ENCODE data around the gene SLC22A23. TPM values are rescaled to one million over a fixed set of nuclear protein-coding genes. Genes with fewer than 3 reads are reported as not detected.

Gene SLC22A23
- total and polyA plus RNA-seq, 2 of the 4 experiments (the other 2 are of a cell fraction) = 0.72 to 1.6 TPM

DNA sequence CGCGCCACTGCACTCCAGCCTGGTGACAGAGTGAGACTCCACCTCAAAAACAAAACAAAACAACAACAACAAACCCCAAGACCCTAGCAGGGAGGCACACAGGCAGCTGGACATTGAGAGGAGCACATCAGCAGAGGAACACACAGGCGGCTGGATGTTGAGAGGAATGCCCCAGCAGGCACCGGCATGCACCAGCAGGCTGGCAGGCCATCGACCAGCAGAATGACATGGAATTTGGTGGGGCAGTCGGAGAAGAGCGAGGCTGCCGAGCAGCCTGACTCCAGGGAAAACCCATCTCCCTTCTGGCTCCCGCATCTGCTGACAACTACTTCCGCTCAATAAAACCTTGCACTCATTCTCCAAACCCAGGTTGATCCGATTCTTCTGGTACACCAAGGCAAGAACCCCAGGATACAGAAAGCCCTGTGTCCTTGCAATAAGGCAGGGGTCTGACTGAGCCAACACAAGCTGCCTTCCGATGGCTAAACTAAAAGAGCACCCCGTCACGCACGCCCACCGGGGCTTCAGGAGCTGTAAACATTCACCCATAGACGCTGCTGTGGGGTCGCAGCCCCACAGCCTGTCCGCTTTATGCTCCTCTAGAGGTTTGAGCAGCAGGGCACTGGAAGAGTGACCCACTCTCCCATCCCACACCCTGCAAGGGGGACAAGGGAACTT lies 60.2 kb downstream of the SLC22A23 start:
- TF ChIP-seq CEBPB (IDR thresholded peaks at IDR 0.05; ENCODE audit: low read depth, low read length) (no peak), MXI1 (IDR thresholded peaks at IDR 0.05; ENCODE audit: borderline replicate concordance, low read depth, low read length) (no peak), FOS (IDR thresholded peaks at IDR 0.05; ENCODE audit: low read depth, low read length) (no peak), SMC3 (IDR thresholded peaks at IDR 0.05; ENCODE audit: low read depth, low read length) (no peak), RCOR1 (IDR thresholded peaks at IDR 0.05; ENCODE audit: insufficient replicate concordance, low read length) (no peak), POLR2A (IDR thresholded peaks at IDR 0.05; ENCODE audit: low read depth, low read length) (no peak), MAFK (IDR thresholded peaks at IDR 0.05; ENCODE audit: low read depth, low read length) (no peak), RAD21 (IDR thresholded peaks at IDR 0.05; ENCODE audit: low read length) (no peak)
- TF ChIP-seq, protein P1, sequence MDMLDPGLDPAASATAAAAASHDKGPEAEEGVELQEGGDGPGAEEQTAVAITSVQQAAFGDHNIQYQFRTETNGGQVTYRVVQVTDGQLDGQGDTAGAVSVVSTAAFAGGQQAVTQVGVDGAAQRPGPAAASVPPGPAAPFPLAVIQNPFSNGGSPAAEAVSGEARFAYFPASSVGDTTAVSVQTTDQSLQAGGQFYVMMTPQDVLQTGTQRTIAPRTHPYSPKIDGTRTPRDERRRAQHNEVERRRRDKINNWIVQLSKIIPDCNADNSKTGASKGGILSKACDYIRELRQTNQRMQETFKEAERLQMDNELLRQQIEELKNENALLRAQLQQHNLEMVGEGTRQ (IDR thresholded peaks at IDR 0.05; ENCODE audit: low read depth, low read length) = no peak
- H3K27ac ChIP-seq (ENCODE audit: insufficient read depth, low read length) = no peak overlapping the region
- no peaks in the 10 kb centered on the region for H4K20me1 ChIP-seq (ENCODE audit: insufficient read depth, low read length)
- no peak overlapping the region for H3K56ac ChIP-seq (ENCODE audit: extremely low read depth, insufficient read depth, low read length)
- H3K27me3 ChIP-seq (ENCODE audit: control insufficient read depth, insufficient read depth, low read length) = peaks cover 37% of the 10 kb centered on the region
- H3K36me3 ChIP-seq (ENCODE audit: control insufficient read depth, insufficient read depth, low read length) = no peaks in the 10 kb centered on the region
- WGBS, 2 experiments (ENCODE audit: extremely low coverage in 2 of 2, insufficient read length in 1 of 2) = 93% methylated on average over 5 of the region's 19 CpGs; no CpG with 5 or more reads in 1 of the 2 experiments
- H3K79me1 ChIP-seq (ENCODE audit: low read depth in 1 of 2, low read length in 2 of 2) = no peaks in the 10 kb centered on the region
- ChIA-PET CTCF (no interaction called here), POLR2A (ENCODE audit: unreplicated experiment) (no interaction called here)
- H3K18ac ChIP-seq (ENCODE audit: low read depth, low read length) = no peak overlapping the region
- no peak overlapping the region for H3K9ac ChIP-seq (ENCODE audit: low read depth, low read length)
- no peak overlapping the region for H2BK20ac ChIP-seq (ENCODE audit: low read depth, low read length)
- no peaks in the 10 kb centered on the region; the same call in 1 of the 2 replicates for H3K9me1 ChIP-seq (ENCODE audit: insufficient read depth, low read length)
- H2BK120ac ChIP-seq (ENCODE audit: low read depth, low read length) = no peak overlapping the region
- H3K4me3 ChIP-seq (ENCODE audit: insufficient read depth, low read depth, low read length) = no peak overlapping the region
- no TSS peak for BruUV-seq (replicated peaks)
- H3K4me1 ChIP-seq (ENCODE audit: control insufficient read depth, insufficient read depth, low read length) = no peaks in the 10 kb centered on the region
- no peak overlapping the region for H2AFZ ChIP-seq (replicated peaks; ENCODE audit: low read length, poor library complexity)
- H4K91ac ChIP-seq (ENCODE audit: insufficient read depth, low read depth, low read length) = no peak overlapping the region
- H3K4ac ChIP-seq (ENCODE audit: low read depth, low read length) = no peak overlapping the region
- H4K5ac ChIP-seq (ENCODE audit: low read depth, low read length) = no peak overlapping the region
- in situ Hi-C loops (cut with MboI; ENCODE audit: low sequenced_read_pairs) = no loop called here
- no peak overlapping the region for H2BK5ac ChIP-seq (ENCODE audit: low read depth, low read length, poor library complexity, severe bottlenecking)
- no peaks in the 10 kb centered on the region for H3K9me3 ChIP-seq (ENCODE audit: control insufficient read depth, insufficient read depth, low read length)
- dilution Hi-C loops (cut with HindIII; ENCODE audit: low sequenced_read_pairs, unreplicated experiment) = no loop called here
- no peak overlapping the region for H3K23ac ChIP-seq (ENCODE audit: low read depth, low read length)
- no peak overlapping the region for H2BK15ac ChIP-seq (ENCODE audit: low read depth, low read length)
- H4K8ac ChIP-seq (ENCODE audit: low read depth in 2 of 2, low read length in 2 of 2) = no peak overlapping the region
- ATAC-seq (ENCODE audit: low read depth) (no peak), DNase-seq (no peak)
- H3K4me2 ChIP-seq (ENCODE audit: low read depth, low read length) = no peak overlapping the region
- no peak overlapping the region for H2AK5ac ChIP-seq (ENCODE audit: low read depth, low read length)
- no peak overlapping the region for H3K14ac ChIP-seq (replicated peaks; ENCODE audit: low read depth, low read length)
- intact Hi-C loops (cut with micrococcal nuclease) = no loop called here
- H2AK9ac ChIP-seq (replicated peaks; ENCODE audit: low read depth, low read length, poor library complexity) = no peak overlapping the region
